OCI-LY3 (cell line): ENCODE data around the gene SAMD4A.

Source experiments
- EZH2phosphoT487 ChIP-seq: fragments of 200-600 bp; shearing (Covaris generic); IDR thresholded peaks from 2 replicates; pipeline ENCODE4 v1.6.1; 2018; ENCODE audit warnings: antibody characterized with exemption, mixed run types, low read depth
- TF ChIP-seq, protein P1 (sequence below): fragments of 200-600, 300-600 bp; sonication (generic); IDR thresholded peaks from 2 replicates; pipeline ENCODE4 v1.5.1; 2014; ENCODE audit warnings: antibody characterized with exemption, low read length, low read depth

- TF ChIP-seq, protein P1, sequence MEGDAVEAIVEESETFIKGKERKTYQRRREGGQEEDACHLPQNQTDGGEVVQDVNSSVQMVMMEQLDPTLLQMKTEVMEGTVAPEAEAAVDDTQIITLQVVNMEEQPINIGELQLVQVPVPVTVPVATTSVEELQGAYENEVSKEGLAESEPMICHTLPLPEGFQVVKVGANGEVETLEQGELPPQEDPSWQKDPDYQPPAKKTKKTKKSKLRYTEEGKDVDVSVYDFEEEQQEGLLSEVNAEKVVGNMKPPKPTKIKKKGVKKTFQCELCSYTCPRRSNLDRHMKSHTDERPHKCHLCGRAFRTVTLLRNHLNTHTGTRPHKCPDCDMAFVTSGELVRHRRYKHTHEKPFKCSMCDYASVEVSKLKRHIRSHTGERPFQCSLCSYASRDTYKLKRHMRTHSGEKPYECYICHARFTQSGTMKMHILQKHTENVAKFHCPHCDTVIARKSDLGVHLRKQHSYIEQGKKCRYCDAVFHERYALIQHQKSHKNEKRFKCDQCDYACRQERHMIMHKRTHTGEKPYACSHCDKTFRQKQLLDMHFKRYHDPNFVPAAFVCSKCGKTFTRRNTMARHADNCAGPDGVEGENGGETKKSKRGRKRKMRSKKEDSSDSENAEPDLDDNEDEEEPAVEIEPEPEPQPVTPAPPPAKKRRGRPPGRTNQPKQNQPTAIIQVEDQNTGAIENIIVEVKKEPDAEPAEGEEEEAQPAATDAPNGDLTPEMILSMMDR, result no peak
- TF ChIP-seq EZH2phosphoT487, result no peak
Observed at GRCh38 chr14:54672181-54672580, 105.3 kb downstream of the SAMD4A start.
